Astrocyte (in vitro differentiated cells and primary cell): ENCODE data around the gene ALDH1A2. TPM values are rescaled to one million over a fixed set of nuclear protein-coding genes. Genes with fewer than 3 reads are reported as not detected.

Source experiments
- DNase-seq: peaks from one replicate; pipeline ENCODE4 v3.0.0-alpha.2; 2010; ENCODE audit warnings: low read depth
- FAIRE-seq: peaks from 2 replicates; lab custom pipeline; 2011; peaks lifted over from hg19 to GRCh38; lab: Jason Lieb, UNC
- H2AFZ ChIP-seq: 2 replicates; pipeline ENCODE4 v1.6.0; 2012; ENCODE audit warnings: low read depth, low read length, inconsistent platforms
- H3K27ac ChIP-seq: 2 replicates; pipeline ENCODE4 v1.5.1; 2011; ENCODE audit warnings: low read depth, low read length, inconsistent platforms
- H3K27me3 ChIP-seq: 2 replicates; pipeline ENCODE4 v1.6.0; 2011; ENCODE audit warnings: low read length, inconsistent platforms; ENCODE audit not compliant: insufficient read depth
- H3K36me3 ChIP-seq: 2 replicates; pipeline ENCODE4 v1.5.1; 2011; ENCODE audit warnings: low read length, inconsistent platforms; ENCODE audit not compliant: insufficient read depth
- H3K4me1 ChIP-seq: 2 replicates; pipeline ENCODE4 v1.5.1; 2011; ENCODE audit warnings: low read length, inconsistent platforms; ENCODE audit not compliant: insufficient read depth
- H3K4me2 ChIP-seq: 2 replicates; pipeline ENCODE4 v1.6.0; 2012; ENCODE audit warnings: low read length, inconsistent platforms
- H3K4me3 ChIP-seq: 2 replicates; pipeline ENCODE4 v1.5.1; 2011; ENCODE audit warnings: low read depth, mild to moderate bottlenecking, low read length, inconsistent platforms; ENCODE audit not compliant: insufficient read depth
- H3K79me2 ChIP-seq: 2 replicates; pipeline ENCODE4 v1.6.0; 2012; ENCODE audit warnings: mild to moderate bottlenecking, low read length, inconsistent platforms; ENCODE audit not compliant: insufficient read depth
- H3K9ac ChIP-seq: 2 replicates; pipeline ENCODE4 v1.6.0; 2012; ENCODE audit warnings: mild to moderate bottlenecking, low read length, inconsistent platforms
- H3K9me3 ChIP-seq: 2 replicates; pipeline ENCODE4 v1.5.1; 2012; ENCODE audit warnings: low read depth, mild to moderate bottlenecking, low read length, inconsistent platforms; ENCODE audit not compliant: insufficient read depth
- H4K20me1 ChIP-seq: 2 replicates; pipeline ENCODE4 v1.6.0; 2012; ENCODE audit warnings: low read length, inconsistent platforms; ENCODE audit not compliant: insufficient read depth
- H3K27ac Mint-ChIP-seq: one replicate; pipeline ENCODE4 v1.8.0; 2021; ENCODE audit warnings: mild to moderate bottlenecking, mixed read lengths; ENCODE audit not compliant: unreplicated experiment
- H3K27me3 Mint-ChIP-seq: one replicate; pipeline ENCODE4 v1.8.0; 2021; ENCODE audit warnings: low read depth, mixed read lengths; ENCODE audit not compliant: unreplicated experiment
- H3K36me3 Mint-ChIP-seq: one replicate; pipeline ENCODE4 v1.8.0; 2021; ENCODE audit warnings: low read depth, mixed read lengths; ENCODE audit not compliant: unreplicated experiment
- H3K4me1 Mint-ChIP-seq: one replicate; pipeline ENCODE4 v1.8.0; 2021; ENCODE audit warnings: low read depth, mixed read lengths; ENCODE audit not compliant: unreplicated experiment
- H3K4me3 Mint-ChIP-seq: one replicate; pipeline ENCODE4 v1.8.0; 2021; ENCODE audit warnings: mild to moderate bottlenecking, moderate library complexity, mixed read lengths; ENCODE audit not compliant: unreplicated experiment
- H3K9me3 Mint-ChIP-seq: one replicate; pipeline ENCODE4 v1.8.0; 2021; ENCODE audit warnings: mild to moderate bottlenecking, mixed read lengths; ENCODE audit not compliant: unreplicated experiment
- EZH2 ChIP-seq: IDR thresholded peaks from 2 replicates; pipeline ENCODE4 v1.6.1; 2012; ENCODE audit warnings: mild to moderate bottlenecking, low read length, inconsistent platforms; ENCODE audit not compliant: insufficient read depth
- total RNA-seq: library from RNA; stranded (reverse); gene quantifications from 2 replicates; pipeline ENCODE4 v1.2.1, GENCODE V29; 2021
- TF ChIP-seq, protein P1 (sequence below): IDR thresholded peaks from 2 replicates; pipeline ENCODE4 v1.5.1; 2011; ENCODE audit warnings: low read depth, mild to moderate bottlenecking, inconsistent platforms, low read length, moderate library complexity; ENCODE audit not compliant: insufficient read depth

Gene ALDH1A2
- total RNA-seq, 1 donor from 2014 or later, result 0.98 TPM

DNA sequence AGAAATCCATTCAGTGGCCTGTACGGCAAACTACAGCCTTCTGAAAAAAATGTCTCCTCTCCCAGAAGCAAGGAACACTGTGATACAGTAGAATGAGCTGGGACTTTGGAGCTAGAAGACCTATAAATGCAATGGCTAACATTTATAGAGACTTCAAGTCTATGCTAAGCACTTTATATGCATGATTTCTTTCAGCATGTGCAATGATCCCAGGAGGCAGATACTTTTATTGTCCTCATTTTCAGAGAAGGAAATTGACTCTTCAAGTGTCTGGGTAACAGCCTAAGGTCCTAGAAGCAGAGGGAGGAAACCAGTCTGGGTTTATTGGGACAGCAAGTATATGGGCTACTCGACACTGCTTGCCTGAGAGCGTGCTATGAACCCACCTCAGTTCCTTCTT, 140.9 kb downstream of the ALDH1A2 start:
- no peaks in the 10 kb centered on the region for H3K36me3 Mint-ChIP-seq
- FAIRE-seq, result no peak
- no peak overlapping the region for H3K4me3 ChIP-seq

GRCh38 chr15:57923750-57924149, 141.8 kb downstream of the ALDH1A2 start:
- H3K36me3 ChIP-seq, result no peaks in the 10 kb centered on the region
- Mint-ChIP-seq H3K9me3 (no peaks in the 10 kb centered on the region), H3K36me3 (no peaks in the 10 kb centered on the region), H3K4me3 (no peak overlapping the region), H3K4me1 (peaks cover 13% of the 10 kb centered on the region), H3K27me3 (peaks cover 15% of the 10 kb centered on the region), H3K27ac (no peak overlapping the region)
- no peak overlapping the region for H3K4me3 ChIP-seq
- no peak overlapping the region for H3K9ac ChIP-seq
- no peak overlapping the region for H3K4me2 ChIP-seq
- H2AFZ ChIP-seq, result no peak overlapping the region
- no peaks in the 10 kb centered on the region for H3K79me2 ChIP-seq
- no peaks in the 10 kb centered on the region for H3K27me3 ChIP-seq
- H4K20me1 ChIP-seq, result no peaks in the 10 kb centered on the region
- H3K27ac ChIP-seq, result no peak overlapping the region
- DNase-seq, result no peak
- TF ChIP-seq, protein P1, sequence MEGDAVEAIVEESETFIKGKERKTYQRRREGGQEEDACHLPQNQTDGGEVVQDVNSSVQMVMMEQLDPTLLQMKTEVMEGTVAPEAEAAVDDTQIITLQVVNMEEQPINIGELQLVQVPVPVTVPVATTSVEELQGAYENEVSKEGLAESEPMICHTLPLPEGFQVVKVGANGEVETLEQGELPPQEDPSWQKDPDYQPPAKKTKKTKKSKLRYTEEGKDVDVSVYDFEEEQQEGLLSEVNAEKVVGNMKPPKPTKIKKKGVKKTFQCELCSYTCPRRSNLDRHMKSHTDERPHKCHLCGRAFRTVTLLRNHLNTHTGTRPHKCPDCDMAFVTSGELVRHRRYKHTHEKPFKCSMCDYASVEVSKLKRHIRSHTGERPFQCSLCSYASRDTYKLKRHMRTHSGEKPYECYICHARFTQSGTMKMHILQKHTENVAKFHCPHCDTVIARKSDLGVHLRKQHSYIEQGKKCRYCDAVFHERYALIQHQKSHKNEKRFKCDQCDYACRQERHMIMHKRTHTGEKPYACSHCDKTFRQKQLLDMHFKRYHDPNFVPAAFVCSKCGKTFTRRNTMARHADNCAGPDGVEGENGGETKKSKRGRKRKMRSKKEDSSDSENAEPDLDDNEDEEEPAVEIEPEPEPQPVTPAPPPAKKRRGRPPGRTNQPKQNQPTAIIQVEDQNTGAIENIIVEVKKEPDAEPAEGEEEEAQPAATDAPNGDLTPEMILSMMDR, result no peak
- no peak for TF ChIP-seq EZH2
- FAIRE-seq, result no peak
- H3K9me3 ChIP-seq, result no peaks in the 10 kb centered on the region
- no peaks in the 10 kb centered on the region for H3K4me1 ChIP-seq

More for the DNA sequence above, 140.9 kb downstream of the ALDH1A2 start:
- no peaks in the 10 kb centered on the region for H3K4me1 ChIP-seq
- peaks cover 2% of the 10 kb centered on the region for H3K9me3 Mint-ChIP-seq
- peaks cover 13% of the 10 kb centered on the region for H3K4me1 Mint-ChIP-seq
- no peak for DNase-seq
- H3K27me3 ChIP-seq, result no peaks in the 10 kb centered on the region
- H3K9me3 ChIP-seq, result no peaks in the 10 kb centered on the region
- H3K27me3 Mint-ChIP-seq, result peaks cover 18% of the 10 kb centered on the region
- no peak overlapping the region for H3K4me2 ChIP-seq
- no peaks in the 10 kb centered on the region for H4K20me1 ChIP-seq
- no peak overlapping the region for H3K4me3 Mint-ChIP-seq
- no peaks in the 10 kb centered on the region for H3K36me3 ChIP-seq
- no peak overlapping the region for H3K27ac ChIP-seq
- H3K79me2 ChIP-seq, result no peaks in the 10 kb centered on the region
- H3K27ac Mint-ChIP-seq, result no peak overlapping the region
- TF ChIP-seq EZH2, result no peak
- TF ChIP-seq, protein P1, result no peak
- no peak overlapping the region for H2AFZ ChIP-seq
- H3K9ac ChIP-seq, result no peak overlapping the region

GRCh38 chr15:57923306-57923705, 142.2 kb downstream of the ALDH1A2 start:
- H3K36me3 ChIP-seq, result no peaks in the 10 kb centered on the region
- TF ChIP-seq EZH2, result no peak
- TF ChIP-seq, protein P1, result no peak
- no peak overlapping the region for H3K4me2 ChIP-seq
- Mint-ChIP-seq H3K4me3 (no peak overlapping the region), H3K36me3 (no peaks in the 10 kb centered on the region), H3K27me3 (peaks cover 15% of the 10 kb centered on the region), H3K4me1 (peaks cover 13% of the 10 kb centered on the region), H3K9me3 (no peaks in the 10 kb centered on the region), H3K27ac (no peak overlapping the region)
- no peaks in the 10 kb centered on the region for H3K79me2 ChIP-seq
- H3K4me1 ChIP-seq, result no peaks in the 10 kb centered on the region
- H3K27ac ChIP-seq, result no peak overlapping the region
- H3K4me3 ChIP-seq, result no peak overlapping the region
- H3K9ac ChIP-seq, result no peak overlapping the region
- H2AFZ ChIP-seq, result no peak overlapping the region
- DNase-seq (no peak), FAIRE-seq (no peak)
- H4K20me1 ChIP-seq, result no peaks in the 10 kb centered on the region
- no peaks in the 10 kb centered on the region for H3K9me3 ChIP-seq
- no peaks in the 10 kb centered on the region for H3K27me3 ChIP-seq
